Neural progenitor cell (in vitro differentiated cells): ENCODE data around the gene TMEM232. TPM values are rescaled to one million over a fixed set of nuclear protein-coding genes. Genes with fewer than 3 reads are reported as not detected.

Source experiments
- DNase-seq: peaks from one replicate; pipeline ENCODE4 v3.0.0-alpha.2; 2016; ENCODE audit warnings: low spot score
- H2AFZ ChIP-seq: fragments of 200-600 bp; sonication (generic); replicated peaks from 2 replicates; pipeline ENCODE4 v1.6.1; 2016; ENCODE audit warnings: antibody characterized with exemption
- H3F3A ChIP-seq: fragments of 200-600 bp; sonication (generic); 2 replicates; pipeline ENCODE4 v1.6.1; 2016; ENCODE audit warnings: antibody characterized with exemption, low read depth
- H3K27ac ChIP-seq: fragments of 200-600 bp; sonication (generic); 2 replicates; pipeline ENCODE4 v1.5.1; 2016; ENCODE audit warnings: mild to moderate bottlenecking
- H3K27me3 ChIP-seq: fragments of 200-600 bp; sonication (generic); 2 replicates; pipeline ENCODE4 v1.6.1; 2016; ENCODE audit warnings: mild to moderate bottlenecking, moderate library complexity
- H3K36me3 ChIP-seq: fragments of 200-600 bp; sonication (generic); 2 replicates; pipeline ENCODE4 v1.5.1; 2016
- H3K4me1 ChIP-seq: fragments of 200-600 bp; sonication (generic); 2 replicates; pipeline ENCODE4 v1.6.1; 2016; ENCODE audit warnings: mixed run types
- H3K4me2 ChIP-seq: fragments of 200-600 bp; sonication (generic); 2 replicates; pipeline ENCODE4 v1.6.1; 2016
- H3K4me3 ChIP-seq: fragments of 200-600 bp; sonication (generic); 2 replicates; pipeline ENCODE4 v1.5.1; 2016
- H3K79me2 ChIP-seq: fragments of 200-600 bp; sonication (generic); 2 replicates; pipeline ENCODE4 v1.6.1; 2016; ENCODE audit warnings: low read depth
- H3K9ac ChIP-seq: fragments of 200-600 bp; sonication (generic); 2 replicates; pipeline ENCODE4 v1.6.1; 2016
- H3K9me3 ChIP-seq: fragments of 200-600 bp; sonication (generic); 2 replicates; pipeline ENCODE4 v1.5.1; 2016; ENCODE audit warnings: low read depth
- H4K20me1 ChIP-seq: fragments of 200-600 bp; sonication (generic); 2 replicates; pipeline ENCODE4 v1.6.1; 2016; ENCODE audit warnings: low read depth
- H3K27ac Mint-ChIP-seq: 3 replicates; pipeline ENCODE4 v1.8.0; 2021; ENCODE audit warnings: mixed read lengths
- H3K27me3 Mint-ChIP-seq: 2 replicates; pipeline ENCODE4 v1.8.0; 2022; ENCODE audit warnings: low read depth, mild to moderate bottlenecking, inconsistent platforms, moderate library complexity, mixed read lengths; ENCODE audit not compliant: insufficient read depth
- H3K36me3 Mint-ChIP-seq: 3 replicates; pipeline ENCODE4 v1.8.0; 2021; ENCODE audit warnings: mixed read lengths
- H3K4me1 Mint-ChIP-seq: 3 replicates; pipeline ENCODE4 v1.8.0; 2021; ENCODE audit warnings: mixed read lengths
- H3K4me3 Mint-ChIP-seq: 3 replicates; pipeline ENCODE4 v1.8.0; 2021; ENCODE audit warnings: mild to moderate bottlenecking, moderate library complexity, mixed read lengths
- H3K9me3 Mint-ChIP-seq: 3 replicates; pipeline ENCODE4 v1.8.0; 2020; ENCODE audit warnings: mixed read lengths
- EZH2 ChIP-seq: fragments of 200-600 bp; sonication (generic); IDR thresholded peaks from 2 replicates; pipeline ENCODE4 v1.6.1; 2017; ENCODE audit warnings: antibody characterized with exemption, mild to moderate bottlenecking, moderate library complexity
- EZH2phosphoT487 ChIP-seq: fragments of 200-600 bp; sonication (generic); IDR thresholded peaks from 2 replicates; pipeline ENCODE4 v1.6.1; 2017; ENCODE audit warnings: antibody characterized with exemption
- total RNA-seq: library from RNA; depleted of rRNA; stranded (reverse); fragments of >200 nt; gene quantifications from 2 replicates; pipeline ENCODE4 v1.2.3, GENCODE V29; 2015; ENCODE audit warnings: low replicate concordance
- TF ChIP-seq, protein P1 (sequence below): fragments of 200-600 bp; sonication (generic); IDR thresholded peaks from 2 replicates; pipeline ENCODE4 v1.5.1; 2017; ENCODE audit warnings: antibody characterized with exemption, mild to moderate bottlenecking

Gene TMEM232
- total RNA-seq, 1 donor from 2014 or later: 5.2 TPM

DNA sequence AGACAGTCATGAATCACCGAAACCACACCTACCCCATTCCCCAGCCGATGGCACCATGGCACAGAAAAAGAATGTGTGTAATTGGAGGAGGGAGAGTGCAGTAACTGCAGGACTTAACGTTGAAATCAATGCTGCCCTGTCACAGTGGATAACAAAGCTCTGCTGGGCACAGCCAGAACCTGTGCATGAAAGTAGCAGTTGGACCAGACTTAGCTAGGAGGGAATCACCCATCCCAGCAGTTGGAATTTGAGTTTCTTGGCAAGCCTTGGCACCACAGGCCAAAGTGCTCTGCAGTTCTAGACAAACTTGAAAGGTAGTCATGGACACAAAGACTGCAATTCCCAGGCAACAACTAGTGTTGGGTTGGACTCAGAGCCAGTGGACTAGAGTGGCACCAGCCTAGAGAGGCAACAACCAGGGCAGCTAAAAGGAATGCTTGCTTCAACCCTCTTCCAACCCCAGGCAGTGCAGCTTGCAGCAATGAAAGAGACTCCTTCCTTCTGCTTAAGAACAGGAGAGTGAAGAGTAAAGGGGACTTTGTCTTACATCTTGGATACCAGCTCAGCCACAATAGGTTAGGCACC, 19.1 kb downstream of the TMEM232 start:
- Mint-ChIP-seq H3K9me3 (no peaks in the 10 kb centered on the region), H3K4me1 (no peaks in the 10 kb centered on the region), H3K4me3 (no peak overlapping the region), H3K27me3 (no peaks in the 10 kb centered on the region), H3K27ac (no peak overlapping the region), H3K36me3 (no peaks in the 10 kb centered on the region)
- Histone ChIP-seq H3F3A (no peaks in the 10 kb centered on the region), H4K20me1 (no peaks in the 10 kb centered on the region), H2AFZ (no peak overlapping the region), H3K4me2 (no peak overlapping the region), H3K27ac (no peak overlapping the region), H3K9me3 (no peaks in the 10 kb centered on the region), H3K4me1 (no peaks in the 10 kb centered on the region), H3K4me3 (no peak overlapping the region), H3K9ac (no peak overlapping the region), H3K79me2 (no peaks in the 10 kb centered on the region), H3K27me3 (no peaks in the 10 kb centered on the region), H3K36me3 (no peaks in the 10 kb centered on the region)
- no peak for DNase-seq
- TF ChIP-seq EZH2phosphoT487: no peak
- no peak for TF ChIP-seq EZH2
- TF ChIP-seq, protein P1, sequence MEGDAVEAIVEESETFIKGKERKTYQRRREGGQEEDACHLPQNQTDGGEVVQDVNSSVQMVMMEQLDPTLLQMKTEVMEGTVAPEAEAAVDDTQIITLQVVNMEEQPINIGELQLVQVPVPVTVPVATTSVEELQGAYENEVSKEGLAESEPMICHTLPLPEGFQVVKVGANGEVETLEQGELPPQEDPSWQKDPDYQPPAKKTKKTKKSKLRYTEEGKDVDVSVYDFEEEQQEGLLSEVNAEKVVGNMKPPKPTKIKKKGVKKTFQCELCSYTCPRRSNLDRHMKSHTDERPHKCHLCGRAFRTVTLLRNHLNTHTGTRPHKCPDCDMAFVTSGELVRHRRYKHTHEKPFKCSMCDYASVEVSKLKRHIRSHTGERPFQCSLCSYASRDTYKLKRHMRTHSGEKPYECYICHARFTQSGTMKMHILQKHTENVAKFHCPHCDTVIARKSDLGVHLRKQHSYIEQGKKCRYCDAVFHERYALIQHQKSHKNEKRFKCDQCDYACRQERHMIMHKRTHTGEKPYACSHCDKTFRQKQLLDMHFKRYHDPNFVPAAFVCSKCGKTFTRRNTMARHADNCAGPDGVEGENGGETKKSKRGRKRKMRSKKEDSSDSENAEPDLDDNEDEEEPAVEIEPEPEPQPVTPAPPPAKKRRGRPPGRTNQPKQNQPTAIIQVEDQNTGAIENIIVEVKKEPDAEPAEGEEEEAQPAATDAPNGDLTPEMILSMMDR: no peak

DNA sequence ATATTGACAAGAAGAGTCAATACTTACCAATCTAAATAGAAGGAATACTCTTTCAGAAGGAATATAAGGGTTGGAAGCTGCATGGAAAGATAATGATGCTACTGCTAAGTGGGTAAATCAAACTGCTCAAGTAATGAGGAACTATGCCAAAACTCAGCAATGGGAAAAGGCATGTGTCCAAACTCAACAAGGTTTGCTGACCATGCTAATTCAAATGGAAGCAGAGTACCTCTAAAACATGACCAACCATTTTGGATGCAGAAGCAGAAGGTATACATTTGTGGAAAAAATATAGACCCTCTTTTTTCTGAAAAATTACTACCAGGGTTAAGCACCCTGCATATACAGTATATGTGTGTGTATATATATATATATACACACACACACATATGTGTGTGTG, 21.1 kb downstream of the TMEM232 start:
- Mint-ChIP-seq H3K4me3 (no peak overlapping the region), H3K36me3 (no peaks in the 10 kb centered on the region), H3K27me3 (no peaks in the 10 kb centered on the region), H3K9me3 (no peaks in the 10 kb centered on the region), H3K4me1 (no peaks in the 10 kb centered on the region), H3K27ac (no peak overlapping the region)
- Histone ChIP-seq H3K4me1 (no peaks in the 10 kb centered on the region), H3F3A (no peaks in the 10 kb centered on the region), H3K4me2 (no peak overlapping the region), H4K20me1 (no peaks in the 10 kb centered on the region), H3K9ac (no peak overlapping the region), H3K9me3 (no peaks in the 10 kb centered on the region), H3K36me3 (no peaks in the 10 kb centered on the region), H3K4me3 (no peak overlapping the region), H2AFZ (no peak overlapping the region), H3K27me3 (no peaks in the 10 kb centered on the region), H3K27ac (no peak overlapping the region), H3K79me2 (no peaks in the 10 kb centered on the region)
- no peak for DNase-seq
- TF ChIP-seq, protein P1: no peak
- no peak for TF ChIP-seq EZH2phosphoT487
- TF ChIP-seq EZH2: no peak

DNA sequence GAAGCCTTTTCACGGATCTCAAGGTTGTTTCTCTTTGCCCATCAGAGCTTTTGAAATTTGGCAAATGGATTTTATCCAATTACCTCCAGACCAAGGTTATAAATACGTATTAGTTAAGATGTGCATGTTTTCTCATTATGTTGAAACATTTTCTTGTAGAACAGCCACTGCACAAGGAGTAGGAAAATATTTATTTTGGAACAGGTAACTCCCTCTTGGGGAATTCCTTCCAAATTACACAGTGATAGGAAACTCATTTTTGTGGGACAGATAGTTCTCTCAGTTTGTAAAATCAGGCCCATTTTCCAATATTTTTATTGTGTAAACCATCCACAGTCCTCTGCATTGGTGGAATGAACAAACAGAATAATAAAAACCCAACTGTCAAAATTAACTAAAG, 23.0 kb downstream of the TMEM232 start:
- no peak for TF ChIP-seq EZH2
- TF ChIP-seq, protein P1: no peak
- TF ChIP-seq EZH2phosphoT487: no peak
- no peak overlapping the region for H3K4me3 ChIP-seq
- no peaks in the 10 kb centered on the region for H3K4me1 ChIP-seq
- DNase-seq: no peak
- H4K20me1 ChIP-seq: no peaks in the 10 kb centered on the region
- Mint-ChIP-seq H3K9me3 (no peaks in the 10 kb centered on the region), H3K4me1 (no peaks in the 10 kb centered on the region), H3K36me3 (no peaks in the 10 kb centered on the region), H3K27ac (no peak overlapping the region), H3K27me3 (no peaks in the 10 kb centered on the region), H3K4me3 (no peak overlapping the region)
- H3K27ac ChIP-seq: no peak overlapping the region
- H2AFZ ChIP-seq: no peak overlapping the region
- no peak overlapping the region for H3K9ac ChIP-seq
- no peaks in the 10 kb centered on the region for H3F3A ChIP-seq
- H3K4me2 ChIP-seq: no peak overlapping the region
- H3K36me3 ChIP-seq: no peaks in the 10 kb centered on the region
- no peaks in the 10 kb centered on the region for H3K9me3 ChIP-seq
- H3K79me2 ChIP-seq: no peaks in the 10 kb centered on the region
- H3K27me3 ChIP-seq: no peaks in the 10 kb centered on the region
